H1 (cell line): ENCODE measurements around the gene EML4. TPM values are rescaled to one million over a fixed set of nuclear protein-coding genes. Genes with fewer than 3 reads are reported as not detected.
"Not testable (repeated sequence)": the region's sequence is repeated elsewhere in the genome, so short reads cannot be mapped to it uniquely, and the experiment has no call there.

ENCODE experiments used
- CTCF ChIA-PET: fragments of 300-600 bp; sonication (Branson Sonifier 250); formaldehyde crosslinking; loops from one replicate; lab custom pipeline; 2021; ENCODE audit not compliant: partially characterized antibody; lab: Charles Lee
- POLR2A ChIA-PET: fragments of 300-600 bp; sonication (Branson Sonifier 250); formaldehyde crosslinking; loops from one replicate; lab custom pipeline; 2021; ENCODE audit warnings: inconsistent platforms; ENCODE audit not compliant: partially characterized antibody; lab: Charles Lee
- DNase-seq, 2 experiments: peaks; one replicate each; pipeline versions ENCODE4 v3.0.0 to v3.0.0-alpha.2; 2010 to 2022; ENCODE audit warnings: low spot score in 2 of 2, low read depth in 1 of 2, mixed read lengths in 1 of 2
- FAIRE-seq: peaks from 2 replicates; lab custom pipeline; 2011; peaks lifted over from hg19 to GRCh38; lab: Jason Lieb, UNC
- H2AFZ ChIP-seq: 2 replicates; pipeline ENCODE4 v1.8.1; 2012; ENCODE audit warnings: low read length, inconsistent platforms
- H2AK5ac ChIP-seq: 2 replicates; pipeline ENCODE4 v1.6.1; 2013; ENCODE audit warnings: low read depth, low read length
- H2BK120ac ChIP-seq: replicated peaks from 2 replicates; pipeline ENCODE3; 2013; ENCODE audit warnings: low read depth, low read length, inconsistent platforms
- H2BK12ac ChIP-seq: 2 replicates; pipeline ENCODE4 v1.6.1; 2013; ENCODE audit warnings: low read depth, low read length
- H2BK15ac ChIP-seq: 2 replicates; pipeline ENCODE4 v1.6.1; 2013; ENCODE audit warnings: low read length
- H2BK20ac ChIP-seq: 2 replicates; pipeline ENCODE4 v1.6.1; 2013; ENCODE audit warnings: low read length
- H2BK5ac ChIP-seq: 2 replicates; pipeline ENCODE4 v1.6.1; 2013; ENCODE audit warnings: low read depth, low read length
- H3K14ac ChIP-seq: 2 replicates; pipeline ENCODE4 v1.6.1; 2013; ENCODE audit warnings: inconsistent platforms; ENCODE audit not compliant: insufficient read length
- H3K18ac ChIP-seq: 2 replicates; pipeline ENCODE4 v1.6.1; 2013; ENCODE audit warnings: low read length; ENCODE audit errors: extremely low read depth
- H3K23ac ChIP-seq: 2 replicates; pipeline ENCODE4 v1.6.1; 2013; ENCODE audit warnings: inconsistent platforms; ENCODE audit not compliant: insufficient read length
- H3K23me2 ChIP-seq: 2 replicates; pipeline ENCODE4 v1.6.1; 2013; ENCODE audit warnings: low read depth, low read length
- H3K27ac ChIP-seq: 2 replicates; pipeline ENCODE4 v1.6.1; 2011; ENCODE audit warnings: low read depth, low read length, inconsistent platforms
- H3K27me3 ChIP-seq, 4 experiments: replicated peaks in 1 of 4; 1 replicate in 1 of 4; 2 replicates in 3 of 4; pipeline versions ENCODE4 v1.6.1 to v1.8.1; 2011 to 2013; ENCODE audit warnings: low read length in 3 of 4, mild to moderate bottlenecking in 3 of 4, inconsistent platforms in 2 of 4, mixed read lengths in 2 of 4, moderate library complexity in 1 of 4; ENCODE audit not compliant: control insufficient read depth in 3 of 4, insufficient read depth in 3 of 4; ENCODE audit errors: extremely low read depth in 1 of 4
- H3K36me3 ChIP-seq, 4 experiments: 2 replicates each; pipeline versions ENCODE4 v1.6.1 to v1.8.1; 2011 to 2013; ENCODE audit warnings: mild to moderate bottlenecking in 4 of 4, low read length in 3 of 4, moderate library complexity in 2 of 4, control low read depth in 1 of 4, inconsistent platforms in 1 of 4; ENCODE audit not compliant: insufficient read depth in 4 of 4, control insufficient read depth in 2 of 4
- H3K4ac ChIP-seq: replicated peaks from 2 replicates; pipeline ENCODE3; 2013; ENCODE audit warnings: low read length, low read depth, mixed read lengths, inconsistent platforms; ENCODE audit not compliant: insufficient read length
- H3K4me1 ChIP-seq, 4 experiments: replicated peaks in 1 of 4; 1 replicate in 1 of 4; 2 replicates in 3 of 4; pipeline versions ENCODE4 v1.6.1 to v1.8.1; 2011 to 2013; ENCODE audit warnings: low read length in 3 of 4, inconsistent platforms in 2 of 4, mixed read lengths in 1 of 4; ENCODE audit not compliant: insufficient read depth in 4 of 4, control insufficient read depth in 3 of 4
- H3K4me2 ChIP-seq, 2 experiments: 2 replicates each; pipeline versions ENCODE4 v1.6.1 to v1.8.1; 2011 to 2013; ENCODE audit warnings: low read depth in 2 of 2, low read length in 2 of 2, control low read depth in 1 of 2, inconsistent platforms in 1 of 2, mild to moderate bottlenecking in 1 of 2; ENCODE audit not compliant: insufficient read depth in 1 of 2
- H3K4me3 ChIP-seq, 4 experiments: fragments of 200-600, 300-600 bp in 1 of 4; sonication (generic), shearing (Covaris generic), sonication (Bioruptor Twin) in 1 of 4; 2 replicates each; pipeline versions ENCODE4 v1.5.1 to v1.8.1; 2011 to 2016; ENCODE audit warnings: low read length in 4 of 4, low read depth in 3 of 4, control low read depth in 2 of 4, inconsistent platforms in 2 of 4, mild to moderate bottlenecking in 2 of 4, mixed read lengths in 1 of 4, moderate library complexity in 1 of 4; ENCODE audit not compliant: insufficient read depth in 2 of 4; ENCODE audit errors: extremely low read depth in 1 of 4
- H3K56ac ChIP-seq: replicated peaks from 2 replicates; pipeline ENCODE3; 2013; ENCODE audit warnings: low read depth, mild to moderate bottlenecking, mixed read lengths, low read length, inconsistent platforms; ENCODE audit not compliant: insufficient read length
- H3K79me1 ChIP-seq: 2 replicates; pipeline ENCODE4 v1.6.1; 2013; ENCODE audit warnings: low read depth, low read length, control low read depth
- H3K79me2 ChIP-seq, 2 experiments: 2 replicates each; pipeline versions ENCODE4 v1.6.1 to v1.8.1; 2012 to 2013; ENCODE audit warnings: low read length in 2 of 2, mild to moderate bottlenecking in 2 of 2, inconsistent platforms in 1 of 2; ENCODE audit not compliant: insufficient read depth in 2 of 2, control insufficient read depth in 1 of 2
- H3K9ac ChIP-seq, 4 experiments: replicated peaks in 1 of 4; 1 replicate in 1 of 4; 2 replicates in 3 of 4; pipeline versions ENCODE4 v1.6.1 to v1.8.1; 2011 to 2013; ENCODE audit warnings: low read depth in 3 of 4, low read length in 3 of 4, control low read depth in 2 of 4, mild to moderate bottlenecking in 2 of 4, moderate library complexity in 2 of 4, inconsistent platforms in 1 of 4; ENCODE audit errors: extremely low read depth in 1 of 4
- H3K9me3 ChIP-seq, 2 experiments: 2 replicates each; pipeline versions ENCODE4 v1.6.1 to v1.8.1; 2012 to 2013; ENCODE audit warnings: mild to moderate bottlenecking in 2 of 2, moderate library complexity in 2 of 2, control low read depth in 1 of 2, inconsistent platforms in 1 of 2, low read depth in 1 of 2, low read length in 1 of 2, mixed read lengths in 1 of 2; ENCODE audit not compliant: insufficient read depth in 2 of 2
- H4K20me1 ChIP-seq, 2 experiments: replicated peaks in 1 of 2; 2 replicates each; pipeline versions ENCODE3 to v1.8.1; 2011 to 2013; ENCODE audit warnings: inconsistent platforms in 2 of 2, low read length in 2 of 2, mild to moderate bottlenecking in 1 of 2; ENCODE audit not compliant: insufficient read depth in 2 of 2, control insufficient read depth in 1 of 2
- H4K5ac ChIP-seq: 2 replicates; pipeline ENCODE4 v1.6.1; 2013; ENCODE audit warnings: low read length, low read depth, mixed read lengths, inconsistent platforms; ENCODE audit not compliant: insufficient read length
- H4K8ac ChIP-seq: 2 replicates; pipeline ENCODE4 v1.8.0; 2013; ENCODE audit warnings: mild to moderate bottlenecking, moderate library complexity, low read length, inconsistent platforms; ENCODE audit not compliant: insufficient read depth; ENCODE audit errors: extremely low read depth
- H4K91ac ChIP-seq: replicated peaks from 2 replicates; pipeline ENCODE3; 2013; ENCODE audit warnings: low read length, mixed read lengths, inconsistent platforms; ENCODE audit not compliant: insufficient read length
- WGBS, 2 experiments: shearing (Covaris generic) in 1 of 2; methylation state at CpG; one replicate each; pipeline versions ENCODE4 v1.1.6 to v1.1.7; 2013 to 2015; ENCODE audit warnings: low lambda C conversion rate in 2 of 2, mixed read lengths in 2 of 2, inconsistent platforms in 1 of 2, low coverage in 1 of 2, missing lambda C conversion rate in 1 of 2; ENCODE audit not compliant: insufficient replicate concordance in 2 of 2, insufficient coverage in 1 of 2, insufficient read length in 1 of 2; ENCODE audit errors: extremely low coverage in 1 of 2, missing lambda C conversion rate in 1 of 2; 5-methylcytosine and 5-hydroxymethylcytosine counted together
- polyA plus RNA-seq, 7 experiments: library from polyadenylated mRNA; depleted of rRNA in 3 of 7; stranded (reverse) in 5 of 7; unstranded in 2 of 7; fragments of >200 nt in 5 of 7; fragments of 200-250 nt in 2 of 7; gene quantifications; 1 replicate in 5 of 7; 2 replicates in 1 of 7; 4 replicates in 1 of 7; pipeline versions ENCODE4 v1.2.1 to v1.2.3, GENCODE V29; 2011 to 2013; ENCODE audit warnings: missing spikeins in 2 of 7, mixed read lengths in 2 of 7
- total RNA-seq: library from RNA; stranded (reverse); fragmentation: NEBNext Ultra II Directional; extraction: Animal tissue kit (Norgen Biotek cat#: 25700); gene quantifications from 2 replicates; pipeline ENCODE4 v1.2.1, GENCODE V29; 2021

Gene EML4
- total and polyA plus RNA-seq, 2 of the 8 experiments (the other 6 are each of a cell fraction or from before 2014, with no cell fraction given) = 50.1 to 104 TPM

GRCh38 chr2:42346856-42347255 lies 177.7 kb downstream of the EML4 start:
- not testable (repeated sequence) for H2AK5ac ChIP-seq, H3K56ac ChIP-seq, H3K4ac ChIP-seq, H3K27me3 ChIP-seq, H3K4me3 ChIP-seq, H2AFZ ChIP-seq, H4K8ac ChIP-seq, DNase-seq, H3K4me1 ChIP-seq, H4K91ac ChIP-seq, H2BK15ac ChIP-seq, H3K23me2 ChIP-seq, H2BK5ac ChIP-seq, H3K14ac ChIP-seq, H3K9me3 ChIP-seq, H3K36me3 ChIP-seq, H2BK20ac ChIP-seq, H3K23ac ChIP-seq, H3K18ac ChIP-seq, H3K9ac ChIP-seq, H4K20me1 ChIP-seq, H3K4me2 ChIP-seq, FAIRE-seq, H2BK120ac ChIP-seq, H2BK12ac ChIP-seq, H3K27ac ChIP-seq, H4K5ac ChIP-seq
- Histone ChIP-seq H3K79me2 (peaks cover 0 to 45% of the 10 kb centered on the region in 2 experiments; a peak in 2 of 4 replicates), H3K79me1 (peaks cover 13% of the 10 kb centered on the region)
- 97% methylated on average over 6 of the region's 6 CpGs; no CpG with 5 or more reads in 1 of the 2 experiments for WGBS, 2 experiments
- ChIA-PET CTCF (interaction anchor here (0.7 to 4.1 kb wide), 7 partner anchors 9 to 494 kb away, joined by 3 to 19 read pairs (median 4); no protein-coding TSS in a partner anchor), POLR2A (interaction anchor here (1.8 to 3.3 kb wide), 2 partner anchors 9 to 14 kb away, joined by 7 to 16 read pairs; partner anchors contain the start of gene COX7A2L)

DNA sequence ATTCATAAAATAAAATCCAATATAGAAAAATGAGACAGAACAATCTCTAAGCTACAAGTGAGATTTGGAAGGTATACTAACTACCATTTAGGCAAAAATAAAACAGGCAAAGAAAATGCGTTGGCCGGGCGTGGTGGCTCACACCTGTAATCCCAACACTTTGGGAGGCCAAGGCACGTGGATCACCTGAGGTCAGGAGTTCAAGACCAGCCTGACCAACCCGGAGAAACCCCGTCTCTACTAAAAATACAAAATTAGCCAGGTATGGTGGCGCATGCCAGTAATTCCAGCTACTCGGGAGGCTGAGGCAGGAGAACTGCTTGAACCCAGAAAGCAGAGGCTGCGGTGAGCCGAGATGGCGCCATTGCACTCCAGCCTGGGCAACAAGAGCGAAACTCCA lies 178.4 kb downstream of the EML4 start:
- H2BK12ac ChIP-seq, H2BK5ac ChIP-seq, H3K14ac ChIP-seq, H3K9me3 ChIP-seq, H3K18ac ChIP-seq, H2AFZ ChIP-seq, H2AK5ac ChIP-seq, H4K20me1 ChIP-seq, H3K4me1 ChIP-seq, H3K4ac ChIP-seq, H4K5ac ChIP-seq, POLR2A ChIA-PET, H4K8ac ChIP-seq, H3K79me1 ChIP-seq, H3K4me2 ChIP-seq, H2BK120ac ChIP-seq, H3K56ac ChIP-seq, FAIRE-seq, H3K23ac ChIP-seq, H3K23me2 ChIP-seq, H3K4me3 ChIP-seq, H2BK20ac ChIP-seq, H2BK15ac ChIP-seq, H4K91ac ChIP-seq, H3K9ac ChIP-seq, H3K27me3 ChIP-seq, H3K27ac ChIP-seq, H3K36me3 ChIP-seq, DNase-seq: not testable (repeated sequence)
- WGBS, 2 experiments = 97% methylated on average over 12 of the region's 12 CpGs; no CpG with 5 or more reads in 1 of the 2 experiments
- H3K79me2 ChIP-seq = peaks cover 0 to 49% of the 10 kb centered on the region in 2 experiments; a peak in 2 of 4 replicates
- CTCF ChIA-PET = interaction anchor here (0.9 to 2.2 kb wide), 2 partner anchors 9 to 466 kb away, joined by 3 to 7 read pairs; no protein-coding TSS in a partner anchor
